Measurements from ENCODE around the gene EXT2.

Gene EXT2

DNA sequence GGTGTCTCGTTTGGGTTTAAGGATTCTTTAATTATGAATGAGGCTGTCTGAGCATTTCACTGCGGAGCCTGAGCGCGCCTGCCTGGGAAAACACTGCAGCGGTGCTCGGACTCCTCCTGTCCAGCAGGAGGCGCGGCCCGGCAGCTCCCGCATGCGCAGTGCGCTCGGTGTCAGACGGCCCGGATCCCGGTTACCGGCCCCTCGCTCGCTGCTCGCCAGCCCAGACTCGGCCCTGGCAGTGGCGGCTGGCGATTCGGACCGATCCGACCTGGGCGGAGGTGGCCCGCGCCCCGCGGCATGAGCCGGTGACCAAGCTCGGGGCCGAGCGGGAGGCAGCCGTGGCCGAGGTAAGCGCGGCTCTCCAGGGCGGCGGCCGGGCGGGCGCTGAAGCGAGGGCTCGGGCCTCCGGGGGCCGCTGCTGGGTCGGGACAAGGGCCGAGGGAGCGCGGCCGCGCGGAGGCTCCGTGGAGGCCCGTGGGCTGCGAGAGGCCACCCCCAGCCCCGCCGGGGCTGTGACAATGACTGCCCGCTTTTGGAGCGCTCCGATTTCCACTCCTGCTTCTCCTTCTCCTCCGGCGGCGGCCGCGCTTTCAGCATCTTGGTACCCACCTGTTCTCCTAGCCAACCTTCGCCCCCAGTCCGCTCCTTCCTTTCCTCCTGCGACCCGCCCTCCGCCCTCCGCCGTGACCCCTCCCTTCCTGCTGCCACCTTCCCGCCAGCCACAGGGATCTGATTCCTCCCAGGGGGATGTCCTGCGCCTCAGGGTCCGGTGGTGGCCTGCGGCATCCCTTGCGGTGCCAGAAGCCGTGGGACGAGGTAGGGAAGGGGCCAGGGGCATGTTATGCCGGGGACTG is at the start of gene EXT2:
Gene EXT2, plus strand, starts transcription at position 173 of the 854 bp plus-strand sequence. CDS start 12,035 bp downstream, outside the sequence.
- peak; percentile 66 to 76 for DNase-seq (ENCODE audit: low read depth in 2 of 2, low spot score in 1 of 2)

DNA sequence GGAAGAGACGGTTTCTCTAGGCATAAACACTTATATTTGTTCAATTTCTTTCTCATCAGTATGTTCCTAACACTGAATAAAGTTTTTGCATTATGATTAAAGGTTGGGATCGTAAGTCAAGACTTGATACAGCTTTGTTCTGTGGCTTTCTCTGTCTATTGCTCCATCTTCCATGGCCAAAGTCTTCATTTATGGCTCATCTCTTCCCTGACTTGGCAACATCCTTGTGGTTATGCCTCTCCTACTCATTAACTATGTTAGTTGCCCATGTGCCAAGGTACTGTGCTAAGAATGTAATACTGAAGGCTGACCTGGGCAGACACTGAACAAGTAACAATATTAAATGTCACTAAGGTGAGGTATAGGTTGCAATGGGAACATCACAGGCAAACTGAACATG is 49.3 kb upstream of the EXT2 start:
- no peak for DNase-seq (ENCODE audit: low read depth in 2 of 2, low spot score in 1 of 2)

DNA sequence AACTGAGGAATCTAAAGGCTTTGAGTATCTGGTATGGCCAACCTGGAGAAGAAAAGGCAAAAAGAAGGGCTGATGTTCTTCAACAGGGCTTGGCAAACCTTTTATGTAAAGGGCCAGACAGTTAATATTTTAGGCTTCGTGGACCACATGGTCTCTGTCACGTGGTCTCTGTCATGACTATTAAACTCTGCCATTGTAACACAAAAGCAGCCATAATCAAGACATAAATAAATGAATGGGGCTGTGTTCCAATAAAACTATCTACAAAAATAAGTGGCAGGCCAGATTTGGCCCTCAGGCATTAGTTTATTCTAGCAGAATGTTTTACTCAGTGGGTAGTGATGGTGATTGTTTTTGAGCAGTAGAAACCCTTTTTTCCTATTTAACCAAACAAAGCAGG is 48.2 kb upstream of the EXT2 start:
- DNase-seq (ENCODE audit: low read depth in 2 of 2, low spot score in 1 of 2) = no peak

DNA sequence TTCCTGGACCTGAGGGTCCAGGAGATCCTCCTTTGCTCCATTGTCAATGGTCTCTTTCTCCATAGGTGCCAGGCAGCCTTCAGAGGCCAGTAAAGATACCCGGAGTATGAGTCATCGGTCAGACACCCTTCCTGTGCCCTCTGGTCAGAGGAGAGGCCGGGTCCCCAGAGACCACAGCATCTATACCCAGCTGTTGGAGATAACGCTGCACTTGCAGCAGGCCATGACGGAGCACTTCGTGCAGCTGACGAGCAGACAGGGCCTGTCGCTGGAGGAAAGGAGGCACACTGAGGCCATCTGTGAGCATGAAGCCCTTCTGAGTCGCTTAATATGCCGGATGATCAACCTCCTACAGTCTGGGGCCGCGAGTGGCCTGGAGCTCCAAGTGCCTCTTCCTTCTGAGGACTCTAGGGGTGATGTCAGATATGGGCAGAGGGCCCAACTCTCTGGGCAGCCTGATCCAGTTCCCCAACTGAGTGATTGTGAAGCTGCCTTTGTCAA is 47.5 kb upstream of the EXT2 start, which contains the start of gene ACCSL:
Gene ACCSL, plus strand, starts transcription at position 51 of the 501 bp plus-strand sequence. Its CDS starts 56 bp downstream, at position 107.
- DNase-seq (ENCODE audit: low read depth in 2 of 2, low spot score in 1 of 2) = no peak

DNA sequence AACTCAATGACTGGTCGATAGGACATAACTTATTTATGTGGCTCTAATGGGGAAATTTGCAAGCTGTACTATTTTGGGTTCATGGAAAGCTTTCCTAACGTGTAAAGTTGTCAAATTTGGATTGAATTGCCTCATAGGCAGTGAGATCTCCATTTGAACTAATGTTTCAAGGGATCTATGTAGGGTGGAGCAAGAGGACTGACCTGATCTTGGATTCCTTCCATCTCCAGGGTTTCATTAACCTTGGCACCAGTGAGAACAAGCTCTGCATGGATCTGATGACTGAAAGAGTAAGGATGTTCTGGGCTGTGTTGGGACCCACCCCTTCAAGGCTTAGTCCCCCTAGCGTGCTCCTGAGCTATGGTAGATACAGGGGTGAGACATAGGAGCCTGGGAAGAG is 45.6 kb upstream of the EXT2 start:
- DNase-seq (ENCODE audit: low read depth in 2 of 2, low spot score in 1 of 2) = no peak

DNA sequence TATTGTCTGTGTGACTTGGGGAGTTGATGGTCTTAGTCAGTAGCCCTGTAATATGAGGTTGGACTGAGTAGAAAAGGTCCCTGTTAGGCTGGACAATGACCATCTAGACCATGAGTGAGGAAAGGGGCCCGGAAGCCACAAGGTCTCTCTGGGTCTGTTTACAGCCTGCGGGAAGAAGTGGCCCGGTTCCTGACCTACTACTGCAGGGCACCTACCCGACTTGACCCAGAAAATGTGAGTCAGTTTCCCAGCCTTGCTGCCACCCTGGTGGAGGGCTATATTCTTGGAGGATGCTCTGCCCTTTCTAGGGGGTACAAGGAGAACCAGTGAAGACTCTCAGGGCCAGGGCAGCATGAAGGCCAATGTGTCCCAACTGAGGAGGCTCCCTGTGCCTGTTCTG is 44.3 kb upstream of the EXT2 start:
- DNase-seq (ENCODE audit: low read depth in 2 of 2, low spot score in 1 of 2) = no peak

DNA sequence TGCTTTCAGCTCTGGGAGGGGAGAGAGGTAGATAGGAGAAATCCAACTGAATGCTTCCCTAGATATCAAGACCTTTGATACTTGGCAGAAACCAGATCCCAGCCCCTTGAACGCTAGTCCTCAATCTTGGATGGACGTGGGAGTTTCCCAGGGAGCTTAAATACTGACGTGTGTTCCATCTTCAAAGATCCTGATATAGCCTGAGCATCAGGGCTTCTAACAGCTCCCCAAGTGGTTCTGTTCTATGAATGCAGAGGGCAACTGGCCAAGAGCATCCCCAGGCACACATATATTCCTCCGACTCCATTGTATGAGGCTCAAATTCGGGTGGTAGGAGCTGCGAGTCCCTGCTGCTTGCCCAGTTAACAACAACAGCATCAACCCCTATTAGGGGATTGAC is 38.1 kb upstream of the EXT2 start:
- no peak for DNase-seq (ENCODE audit: low read depth in 2 of 2, low spot score in 1 of 2)

DNA sequence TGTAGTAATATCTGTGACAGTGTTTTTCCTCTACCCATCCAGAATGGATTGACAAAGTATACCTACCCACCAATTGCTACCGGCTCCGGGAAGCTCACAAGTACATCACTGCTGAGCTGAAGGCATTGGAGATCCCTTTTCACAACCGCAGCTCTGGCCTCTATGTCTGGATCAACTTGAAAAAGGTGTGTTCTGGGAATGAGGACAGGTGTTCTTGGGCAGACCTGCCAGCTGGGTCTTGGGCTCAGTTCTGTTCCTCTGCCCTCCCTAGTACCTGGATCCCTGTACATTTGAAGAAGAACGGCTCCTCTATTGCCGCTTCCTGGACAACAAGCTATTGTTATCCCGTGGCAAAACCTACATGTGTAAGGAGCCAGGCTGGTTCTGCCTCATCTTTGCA is 37.2 kb upstream of the EXT2 start:
- DNase-seq (ENCODE audit: low read depth in 2 of 2, low spot score in 1 of 2) = no peak

DNA sequence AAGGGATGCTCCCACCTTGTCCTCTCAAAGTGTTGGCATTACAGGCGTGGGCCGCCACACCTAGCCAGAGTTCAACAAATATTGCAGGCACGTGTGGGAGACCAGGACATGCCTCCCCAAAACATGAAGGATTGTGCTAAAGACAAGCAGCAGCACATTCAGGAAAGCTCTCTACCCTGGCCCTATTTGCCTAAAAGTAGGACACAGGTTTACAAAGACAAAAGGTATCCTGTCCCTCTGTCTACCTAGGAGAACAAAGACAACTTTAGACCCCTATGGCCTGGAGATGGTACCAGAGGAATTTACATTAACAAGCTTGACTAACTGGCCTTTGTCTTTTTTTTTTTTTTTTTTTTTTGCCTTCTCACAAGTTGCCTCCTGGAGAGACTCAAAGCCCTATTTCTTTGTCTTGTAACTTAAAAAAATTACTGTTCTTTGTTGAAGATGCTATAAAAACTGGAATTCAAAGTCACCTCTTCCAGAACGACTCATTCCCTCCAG is 30.3 kb upstream of the EXT2 start:
- DNase-seq (ENCODE audit: low read depth in 2 of 2, low spot score in 1 of 2) = no peak

DNA sequence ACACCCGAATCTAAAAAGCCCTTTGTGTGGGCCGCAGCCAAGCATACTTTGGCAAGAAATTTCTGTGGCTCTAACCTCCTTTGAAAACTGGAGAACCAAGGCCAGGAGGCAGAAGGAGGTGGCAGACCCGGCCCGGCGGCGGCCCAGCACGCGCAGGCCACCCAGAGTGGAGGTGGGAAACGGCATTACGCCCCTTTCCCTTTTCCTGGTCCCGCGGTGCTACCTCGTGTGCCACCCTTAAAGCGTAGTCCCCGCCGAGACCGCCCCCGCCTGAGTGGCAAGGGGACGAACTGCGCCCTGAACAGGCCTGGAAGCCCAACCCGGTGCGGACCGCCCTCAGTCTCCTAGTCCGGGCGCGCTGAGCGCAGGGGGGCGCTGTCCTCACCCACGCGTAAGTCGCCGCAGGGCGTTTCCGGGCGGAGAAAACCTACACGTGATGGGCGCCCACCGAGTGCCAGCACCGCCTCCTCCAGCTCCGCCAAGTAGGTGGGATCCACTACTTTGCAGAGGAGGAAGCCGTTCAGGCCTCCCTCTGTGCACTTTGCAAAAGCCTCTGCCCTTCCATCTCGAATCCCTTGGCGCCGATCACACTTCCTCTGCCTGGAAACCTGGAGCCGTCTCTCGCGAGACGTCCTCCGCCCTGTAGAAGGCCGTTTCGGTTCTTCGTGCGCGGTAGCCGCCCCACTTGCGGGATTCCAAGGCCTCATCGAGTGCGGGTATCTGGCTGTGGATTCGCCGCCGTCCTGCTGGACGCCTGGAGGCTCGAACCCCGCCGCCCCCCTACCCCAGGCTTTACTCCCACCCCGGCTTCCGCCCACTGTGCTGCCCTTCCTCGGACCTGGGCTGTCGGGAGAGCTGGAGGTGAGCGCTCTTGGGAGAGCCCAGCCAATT is 29.4 kb upstream of the EXT2 start, which contains the start of gene ACCS:
Gene ACCS, plus strand, starts transcription at position 430 of the 891 bp plus-strand sequence. CDS start 1,358 bp downstream, outside the sequence.
- DNase-seq (ENCODE audit: low read depth in 2 of 2, low spot score in 1 of 2) = peak; percentile 67 to 79

DNA sequence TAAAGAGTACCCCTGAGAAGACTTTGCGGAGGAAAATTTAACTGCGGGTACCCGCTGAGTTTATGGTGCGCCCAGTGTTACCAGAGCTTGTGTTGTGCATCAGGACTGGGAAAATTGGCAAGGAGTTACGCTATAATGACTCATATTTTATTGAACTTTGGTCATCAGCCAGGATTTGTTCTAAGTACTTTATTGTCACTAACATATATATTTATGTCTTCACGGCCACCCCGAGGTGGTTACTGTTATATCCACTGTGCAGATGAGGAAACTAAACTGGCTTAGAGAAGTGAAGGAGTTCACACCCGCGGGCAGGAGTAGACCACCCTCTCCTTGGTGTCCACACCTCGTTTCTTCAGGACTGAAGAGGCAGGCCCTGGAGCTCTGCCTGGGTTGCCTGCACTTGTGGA is 28.7 kb upstream of the EXT2 start:
- no peak for DNase-seq (ENCODE audit: low read depth in 2 of 2, low spot score in 1 of 2)

DNA sequence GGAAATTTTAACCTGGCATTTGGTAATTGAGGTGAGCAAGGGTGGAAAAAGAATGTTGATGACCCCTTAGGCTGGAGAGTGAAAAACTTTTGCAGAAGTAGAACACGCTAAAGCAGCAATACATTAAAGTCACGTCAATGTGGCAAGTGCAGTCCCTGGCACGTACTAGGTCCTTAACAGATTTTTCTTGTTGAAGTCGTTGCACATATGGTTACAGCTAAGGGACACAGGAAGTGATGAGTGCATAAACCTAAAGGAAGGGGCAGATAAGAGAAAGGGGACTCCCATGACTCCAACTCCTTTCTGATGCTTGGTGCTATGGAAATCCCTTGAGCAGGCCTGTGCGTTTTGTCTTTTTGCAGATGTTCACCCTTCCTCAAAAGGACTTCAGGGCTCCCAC is 28.2 kb upstream of the EXT2 start:
- DNase-seq (ENCODE audit: low read depth in 2 of 2, low spot score in 1 of 2) = no peak

DNA sequence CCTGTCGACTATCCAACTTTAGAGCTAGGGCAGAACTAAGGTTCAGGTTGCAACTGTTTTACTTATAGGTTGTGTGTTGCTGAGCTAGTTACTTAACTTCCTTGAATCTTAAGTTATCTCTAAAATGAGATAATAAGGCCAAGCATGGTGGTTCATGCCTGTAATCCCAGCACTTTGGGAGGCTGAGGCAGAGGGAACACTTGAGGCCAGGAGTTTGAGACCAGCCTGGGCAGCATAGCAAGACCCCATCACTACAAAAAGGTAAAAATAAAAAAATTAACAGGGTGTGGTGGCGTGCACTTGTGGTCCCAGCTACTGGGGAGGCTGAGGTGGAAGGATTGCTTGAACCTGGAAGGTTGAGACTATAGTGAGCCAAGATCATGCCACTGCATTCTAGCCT is 27.3 kb upstream of the EXT2 start:
- no peak for DNase-seq (ENCODE audit: low read depth in 2 of 2, low spot score in 1 of 2)

DNA sequence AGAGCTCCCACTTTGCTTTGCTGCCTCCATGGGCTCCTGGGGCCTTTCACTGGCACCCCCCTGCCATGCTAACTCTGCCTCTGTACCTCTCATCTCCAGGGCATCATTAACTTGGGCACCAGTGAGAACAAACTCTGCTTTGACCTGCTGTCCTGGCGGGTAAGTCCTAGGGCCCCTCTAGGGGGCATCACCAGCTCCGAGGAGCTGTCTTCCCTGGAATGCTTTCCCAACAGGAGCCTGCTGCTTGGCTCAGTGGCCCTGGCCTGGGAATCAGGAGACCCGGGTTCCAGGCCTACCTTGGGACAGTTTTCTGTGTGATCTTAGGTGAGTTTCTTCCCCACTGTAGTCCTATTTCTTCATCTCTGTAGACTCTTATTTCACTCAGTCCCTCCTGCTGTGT is 24.3 kb upstream of the EXT2 start:
- no peak for DNase-seq (ENCODE audit: low read depth in 2 of 2, low spot score in 1 of 2)

DNA sequence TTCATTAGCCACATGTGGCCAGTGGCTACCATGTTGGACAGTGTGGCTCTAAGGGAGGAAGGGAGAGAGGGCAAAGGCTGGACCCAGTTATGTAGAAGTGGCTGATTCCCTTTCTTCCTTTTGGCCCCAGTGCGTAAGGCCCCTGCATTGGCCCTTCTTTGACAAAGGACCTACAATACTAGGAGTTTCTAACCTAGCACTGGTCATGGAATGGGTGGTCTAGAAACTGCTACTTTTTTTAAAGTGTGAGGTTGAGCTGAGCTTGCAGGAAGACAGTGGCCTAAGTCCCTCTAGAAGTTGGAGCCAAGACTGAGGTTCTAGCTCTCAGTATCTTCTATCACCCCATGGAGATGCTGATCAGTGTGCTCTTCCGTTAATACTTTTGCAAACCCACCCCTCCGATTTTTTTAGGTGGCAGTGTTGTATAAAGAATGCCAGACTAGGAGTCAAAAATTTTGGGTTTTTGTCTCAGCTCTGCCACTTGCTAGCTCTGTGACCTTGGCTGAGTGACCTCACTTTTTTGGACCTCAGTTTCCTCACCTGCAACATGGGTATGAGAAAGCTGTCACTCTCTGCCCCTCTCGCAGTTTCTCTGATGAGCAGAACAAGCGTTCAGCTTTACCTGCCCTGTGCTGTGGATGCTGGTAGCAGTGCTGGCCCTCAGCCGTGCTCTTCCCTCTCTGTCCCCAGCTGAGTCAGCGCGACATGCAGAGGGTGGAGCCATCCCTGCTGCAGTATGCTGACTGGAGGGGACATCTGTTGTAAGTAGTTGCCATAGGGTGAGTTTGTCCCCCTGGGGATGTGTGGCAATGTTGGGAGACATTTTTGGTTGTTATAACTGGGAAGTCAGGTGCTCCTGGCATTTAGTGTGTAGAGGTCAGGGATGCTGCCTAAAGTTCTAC is 22.5 kb upstream of the EXT2 start:
- no peak for DNase-seq (ENCODE audit: low read depth in 2 of 2, low spot score in 1 of 2)

DNA sequence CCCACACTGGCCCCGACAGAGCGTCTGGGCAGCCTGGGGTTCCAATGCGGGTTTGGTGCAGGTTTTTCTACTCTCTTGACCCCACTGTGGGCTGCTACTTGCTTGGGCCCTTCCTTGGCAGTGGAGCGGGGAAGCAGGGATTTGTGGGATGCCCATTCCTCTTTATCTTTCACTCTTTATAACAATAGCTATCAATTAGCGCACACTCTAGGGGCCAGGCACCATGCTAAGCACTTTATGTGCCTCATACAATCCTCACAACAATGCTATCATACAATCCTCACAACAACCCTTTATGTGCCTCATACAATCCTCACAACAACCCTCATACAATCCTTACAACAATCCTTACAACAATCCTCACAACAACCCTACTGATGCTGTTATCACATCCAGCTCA is 16.7 kb upstream of the EXT2 start:
- no peak for DNase-seq (ENCODE audit: low read depth in 2 of 2, low spot score in 1 of 2)

DNA sequence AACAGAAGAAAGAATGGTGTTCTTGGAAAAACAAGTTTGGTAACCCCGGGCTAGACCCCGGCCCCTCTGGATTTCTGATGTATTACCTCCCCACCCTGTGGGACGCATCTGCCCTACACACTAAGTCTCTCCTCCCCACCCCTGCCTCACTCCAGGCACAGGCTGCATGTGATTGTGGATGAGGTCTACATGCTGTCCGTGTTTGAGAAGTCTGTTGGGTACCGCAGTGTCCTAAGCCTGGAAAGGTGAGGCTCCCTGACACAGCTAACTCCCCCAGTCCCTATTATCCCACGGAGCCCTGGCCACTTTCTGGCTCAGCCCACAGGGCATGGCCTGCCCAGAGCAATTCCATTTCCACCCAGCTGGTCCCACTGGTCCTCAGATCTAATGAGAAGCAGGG is 16.1 kb upstream of the EXT2 start:
- DNase-seq (ENCODE audit: low read depth in 2 of 2, low spot score in 1 of 2) = no peak

DNA sequence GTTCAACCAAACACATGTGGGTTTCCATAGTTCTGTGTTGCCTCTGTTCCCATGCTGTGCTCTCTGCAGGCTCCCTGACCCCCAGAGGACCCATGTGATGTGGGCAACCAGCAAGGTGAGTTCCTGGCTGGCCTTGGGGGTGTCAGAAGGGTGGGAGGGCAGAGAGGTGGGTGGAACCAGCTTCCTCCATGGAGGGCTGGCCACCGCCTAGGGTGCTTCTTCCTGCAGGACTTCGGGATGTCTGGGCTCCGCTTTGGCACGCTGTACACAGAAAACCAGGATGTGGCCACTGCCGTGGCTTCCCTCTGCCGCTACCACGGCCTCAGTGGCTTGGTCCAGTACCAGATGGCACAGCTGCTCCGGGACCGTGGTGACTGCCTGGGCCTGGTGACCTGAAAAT is 14.5 kb upstream of the EXT2 start:
- DNase-seq (ENCODE audit: low read depth in 2 of 2, low spot score in 1 of 2) = no peak

DNA sequence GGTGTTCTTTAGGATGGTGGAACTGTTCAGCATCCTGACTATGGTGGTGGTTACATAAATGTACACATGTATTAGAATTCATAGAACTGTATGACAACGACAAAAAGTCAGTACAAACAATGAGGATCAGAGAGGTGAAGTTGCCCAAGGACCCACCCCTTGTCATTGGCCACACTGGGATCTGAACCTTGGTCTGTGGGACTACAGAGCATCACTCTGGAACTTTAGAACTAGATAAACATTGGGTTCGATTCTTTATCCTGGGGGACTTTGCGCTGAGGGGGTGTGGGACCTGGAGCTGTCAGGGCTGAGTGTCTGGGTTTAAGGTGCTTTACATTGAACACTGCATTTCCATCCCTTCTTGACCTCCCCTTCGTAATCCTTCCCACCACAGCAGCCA is 12.8 kb upstream of the EXT2 start:
- no peak for DNase-seq (ENCODE audit: low read depth in 2 of 2, low spot score in 1 of 2)

DNA sequence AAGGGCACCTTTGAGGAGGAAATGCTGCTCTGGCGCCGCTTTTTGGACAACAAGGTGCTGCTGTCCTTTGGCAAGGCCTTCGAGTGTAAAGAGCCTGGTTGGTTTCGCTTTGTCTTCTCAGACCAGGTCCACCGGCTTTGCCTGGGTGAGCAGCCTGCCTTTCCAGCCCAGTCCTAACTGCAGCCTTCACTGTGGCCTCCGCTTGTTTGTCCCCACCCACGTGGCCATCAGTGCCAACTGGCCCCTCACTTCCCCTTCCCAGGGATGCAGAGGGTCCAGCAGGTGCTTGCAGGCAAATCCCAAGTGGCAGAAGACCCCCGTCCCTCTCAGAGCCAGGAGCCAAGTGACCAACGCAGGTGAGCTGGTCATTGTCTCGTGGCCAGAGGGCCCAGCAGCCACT is 12.0 kb upstream of the EXT2 start:
- DNase-seq (ENCODE audit: low read depth in 2 of 2, low spot score in 1 of 2) = no peak

DNA sequence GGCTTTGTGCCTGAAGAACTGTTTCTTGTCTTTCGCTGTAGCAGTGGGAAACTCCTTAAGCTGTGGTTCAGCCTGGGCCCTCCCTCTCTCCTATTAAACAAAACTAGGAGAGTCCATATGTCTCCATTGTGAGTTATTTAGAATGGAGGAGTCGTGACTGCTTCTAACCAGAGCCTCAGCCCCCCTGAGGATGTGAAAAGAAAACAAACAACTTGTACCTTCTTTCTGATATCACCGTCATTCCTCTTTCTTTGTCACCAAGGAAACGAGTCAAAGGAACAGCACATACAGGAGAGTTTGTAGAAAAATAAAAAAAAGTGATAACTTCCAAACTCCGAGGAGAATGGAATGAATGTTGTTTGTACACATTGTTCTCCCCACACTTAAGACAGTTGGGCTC is 11.6 kb upstream of the EXT2 start:
- no peak for DNase-seq (ENCODE audit: low read depth in 2 of 2, low spot score in 1 of 2)
